Measurements from ENCODE around the gene ANKS3.

ANKS3 gene

DNA sequence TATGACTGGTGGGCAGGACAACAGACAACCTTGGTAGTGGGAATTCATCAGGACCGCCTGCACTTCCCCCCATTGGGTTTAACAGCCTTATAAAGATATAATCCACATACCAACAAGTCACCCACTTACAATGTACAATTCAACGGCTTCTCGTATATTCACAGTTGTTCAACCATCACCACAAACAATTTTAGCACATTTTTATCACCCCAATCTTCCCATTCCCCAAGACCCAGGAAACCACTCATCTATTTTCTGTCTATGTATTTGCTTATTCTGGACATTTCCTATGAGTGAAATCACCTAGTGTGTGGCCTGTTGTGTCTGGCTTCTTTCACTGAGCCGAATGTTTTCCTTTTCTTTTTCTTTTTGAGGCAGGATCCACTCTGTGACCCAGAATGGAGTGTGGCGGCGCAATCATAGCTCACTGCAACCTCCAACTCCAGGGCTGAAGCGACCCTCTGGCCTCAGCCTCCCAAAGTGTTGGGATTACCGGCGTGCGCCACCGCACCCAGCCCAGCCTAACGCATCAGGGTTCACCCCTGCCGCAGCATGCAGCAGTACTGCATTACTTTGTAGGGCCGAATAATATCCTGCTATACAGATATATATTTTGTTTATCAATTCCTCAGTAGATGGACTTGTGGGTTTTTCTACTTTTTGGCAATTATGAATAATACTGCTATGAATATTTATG, 10.9 kb downstream of the ANKS3 start:
- DNase-seq = no peak

DNA sequence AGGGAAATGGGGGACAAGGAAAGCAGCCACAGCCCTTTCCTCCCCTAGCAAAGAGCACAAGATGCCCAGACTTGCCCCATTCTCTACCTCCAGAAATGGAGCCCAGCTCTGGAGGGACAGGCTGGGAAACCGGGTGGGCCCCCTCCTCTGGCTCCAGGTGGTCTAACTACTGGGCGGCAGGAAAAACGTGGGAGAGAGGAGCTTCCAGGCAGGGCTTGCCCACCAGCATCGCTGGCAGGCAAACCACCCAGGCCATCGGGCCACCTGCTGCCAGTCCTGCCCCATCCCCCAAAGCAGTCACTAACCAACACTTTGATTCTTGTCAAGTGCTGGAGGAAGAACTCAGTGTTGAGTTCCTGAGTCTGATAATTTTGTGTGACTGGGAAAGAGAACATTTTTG, 15.6 kb downstream of the ANKS3 start:
- no peak for DNase-seq

DNA sequence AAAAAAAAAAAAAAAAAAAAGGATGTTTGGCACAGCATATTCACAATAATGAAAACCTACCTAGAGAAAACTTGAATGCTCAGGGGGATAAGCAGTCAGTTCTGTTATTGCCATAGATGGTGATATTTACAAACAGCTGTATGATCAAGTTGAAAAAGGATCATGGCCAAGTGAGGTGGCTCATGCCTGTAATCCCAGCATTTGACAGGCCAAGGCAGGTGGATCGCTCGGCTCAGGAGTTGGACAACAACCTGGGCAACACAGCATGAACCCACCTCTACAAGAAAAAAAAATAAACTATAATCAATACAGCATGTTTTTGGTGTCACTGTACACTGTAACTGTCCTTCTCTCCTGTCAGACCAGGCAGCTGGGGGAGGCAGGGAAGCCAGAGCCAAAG, 19.1 kb downstream of the ANKS3 start:
- no peak for DNase-seq

DNA sequence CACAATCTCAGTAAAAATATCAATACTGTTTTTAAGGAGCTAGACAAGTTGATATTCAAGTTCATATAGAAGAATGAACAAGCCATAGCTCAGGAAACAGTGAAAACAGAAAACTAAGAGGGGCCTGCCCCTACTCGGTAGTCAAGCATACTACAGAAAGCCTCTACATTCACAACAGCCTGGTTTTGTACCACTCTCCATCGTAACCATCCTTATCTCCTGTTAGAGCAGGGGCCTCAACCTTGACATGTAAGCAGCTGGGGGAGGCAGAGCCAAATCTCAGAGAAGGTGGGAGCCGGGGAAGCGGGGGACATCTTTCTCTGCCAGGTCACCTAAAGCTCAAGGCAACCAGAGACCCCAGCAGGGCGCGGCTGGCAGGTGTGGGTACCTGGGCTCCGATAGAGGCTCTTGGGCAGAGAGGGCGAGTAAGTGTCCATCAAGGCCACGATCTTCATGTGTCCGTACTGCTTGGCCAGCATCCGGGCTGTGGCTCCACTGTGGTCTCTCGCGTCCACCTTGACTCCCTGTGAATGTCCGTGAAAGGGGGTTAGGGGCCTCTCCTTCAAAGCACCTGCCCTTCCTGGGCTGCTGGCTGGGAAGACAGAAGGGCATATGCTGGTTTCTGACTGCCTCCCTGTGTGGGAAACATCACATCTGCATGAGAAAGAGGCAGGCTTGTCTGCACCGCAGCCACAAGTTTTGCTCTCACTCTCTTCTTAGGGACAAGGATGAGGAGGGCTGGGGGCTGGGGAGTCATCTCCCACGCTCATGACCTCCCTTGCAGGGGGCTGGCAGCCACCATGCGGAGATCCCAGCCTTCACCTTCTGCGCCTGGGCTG, 20.2 kb downstream of the ANKS3 start:
- DNase-seq = no peak

DNA sequence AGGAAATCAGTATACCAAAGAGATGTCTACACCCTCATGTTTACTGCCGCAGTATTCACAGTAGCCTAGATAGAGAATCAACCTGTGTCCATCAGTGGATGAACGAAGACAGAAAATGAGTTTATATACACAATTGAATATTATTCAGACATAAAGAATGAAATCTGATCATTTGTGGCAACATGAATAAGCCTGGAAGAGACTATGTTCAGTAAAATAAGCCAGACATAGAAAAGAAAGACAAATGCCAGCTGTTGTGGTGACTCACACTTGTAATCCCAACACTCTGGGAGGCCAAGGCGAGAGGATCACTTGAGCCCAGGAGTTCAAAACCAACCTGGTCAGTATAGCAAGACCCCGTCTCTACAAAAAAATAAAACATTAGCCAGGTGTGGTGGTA, 24.6 kb downstream of the ANKS3 start:
- DNase-seq = no peak

DNA sequence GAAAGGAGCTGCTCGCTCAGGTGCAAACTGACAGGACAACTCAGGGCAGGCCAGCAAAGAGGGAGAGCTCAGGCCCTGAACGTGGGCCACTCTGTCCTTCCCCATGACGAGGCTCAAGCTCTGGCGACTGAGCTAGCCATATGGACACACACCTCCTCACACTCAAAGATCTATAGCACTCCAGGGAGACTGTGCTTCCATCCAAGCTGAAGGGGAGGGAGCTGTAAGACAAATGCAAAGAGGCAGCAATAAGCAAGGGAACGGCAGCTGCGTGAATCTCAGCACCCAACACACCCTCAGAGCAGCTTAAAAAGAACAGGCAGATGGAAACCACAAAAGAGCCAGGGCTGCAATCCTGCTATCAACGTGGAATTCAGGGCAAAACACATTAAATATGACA, 27.2 kb downstream of the ANKS3 start:
- no peak for DNase-seq

DNA sequence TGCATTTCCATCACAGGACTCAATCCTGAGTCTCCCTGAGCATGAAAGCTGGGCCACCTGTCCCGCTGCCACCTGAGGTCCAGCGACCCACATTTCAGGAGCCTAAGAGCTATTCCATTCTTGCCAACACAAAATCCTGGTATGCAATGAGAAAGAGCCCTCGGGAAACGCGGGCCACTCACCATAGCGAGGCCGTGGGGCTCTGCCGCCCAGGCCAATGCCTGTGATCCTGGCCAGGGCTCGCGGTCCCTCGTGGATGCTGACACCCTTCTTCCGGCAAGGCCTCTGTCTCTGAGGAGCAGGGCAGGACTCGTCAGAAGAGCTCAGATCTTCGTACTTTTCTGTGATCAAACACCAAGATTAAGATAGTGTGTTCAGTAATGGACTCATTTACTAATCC, 29.2 kb downstream of the ANKS3 start:
- DNase-seq = no peak

DNA sequence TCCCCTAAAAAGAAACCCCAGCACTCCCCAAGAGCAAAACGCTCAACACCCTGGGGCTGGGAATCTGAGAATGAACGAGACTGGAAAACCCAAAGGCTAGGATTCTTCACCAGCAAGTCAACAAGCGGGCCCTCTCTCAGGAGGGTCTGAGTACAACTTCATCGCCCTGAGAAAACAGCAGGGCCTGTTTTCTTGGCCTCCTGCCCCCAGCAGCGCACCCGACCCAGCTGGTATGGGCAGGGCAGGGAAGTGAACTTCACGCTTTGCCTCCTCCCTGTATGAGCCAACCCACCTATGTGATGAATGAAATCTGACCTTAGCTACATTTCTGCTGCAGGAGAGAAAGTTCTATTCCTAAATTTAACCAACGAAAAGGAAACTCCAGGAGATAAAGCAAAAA, 29.6 kb downstream of the ANKS3 start:
- DNase-seq = no peak

DNA sequence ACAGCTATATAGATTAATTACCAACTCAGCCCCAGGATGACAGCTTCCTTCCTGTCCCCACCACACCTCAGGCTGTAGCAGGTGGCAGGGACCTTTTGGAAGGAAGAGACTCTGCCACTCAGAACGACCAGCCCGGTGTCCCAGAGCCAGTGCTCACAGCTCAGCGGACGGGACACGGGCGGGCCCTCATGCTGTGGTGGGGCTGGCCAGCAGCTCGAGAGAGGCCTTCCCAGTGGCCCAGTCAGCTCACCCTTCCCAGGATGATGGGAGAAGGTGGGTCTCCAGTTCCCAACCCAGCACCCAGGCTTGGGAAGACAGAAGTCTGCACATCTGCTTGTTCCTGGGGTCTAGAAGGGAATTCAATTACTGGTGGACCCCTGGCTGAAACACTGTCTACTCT, 30.2 kb downstream of the ANKS3 start:
- no peak for DNase-seq

DNA sequence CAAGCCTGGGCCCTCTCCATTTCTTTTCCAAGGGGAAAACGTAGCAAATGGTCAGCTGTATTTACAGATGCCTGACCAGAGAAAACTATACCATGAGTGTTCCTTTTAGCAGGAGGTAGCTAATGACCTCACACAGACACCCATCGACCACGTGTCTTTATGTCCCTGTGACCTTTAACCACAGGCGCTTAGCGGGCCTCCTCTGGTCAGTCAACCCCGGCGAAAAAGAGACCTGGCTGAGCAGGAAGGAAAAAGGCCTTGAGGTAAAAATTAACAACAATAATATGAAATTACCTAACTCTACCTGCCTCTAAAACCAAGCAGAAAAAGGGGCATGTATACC, 31.6 kb downstream of the ANKS3 start:
- no peak for DNase-seq

DNA sequence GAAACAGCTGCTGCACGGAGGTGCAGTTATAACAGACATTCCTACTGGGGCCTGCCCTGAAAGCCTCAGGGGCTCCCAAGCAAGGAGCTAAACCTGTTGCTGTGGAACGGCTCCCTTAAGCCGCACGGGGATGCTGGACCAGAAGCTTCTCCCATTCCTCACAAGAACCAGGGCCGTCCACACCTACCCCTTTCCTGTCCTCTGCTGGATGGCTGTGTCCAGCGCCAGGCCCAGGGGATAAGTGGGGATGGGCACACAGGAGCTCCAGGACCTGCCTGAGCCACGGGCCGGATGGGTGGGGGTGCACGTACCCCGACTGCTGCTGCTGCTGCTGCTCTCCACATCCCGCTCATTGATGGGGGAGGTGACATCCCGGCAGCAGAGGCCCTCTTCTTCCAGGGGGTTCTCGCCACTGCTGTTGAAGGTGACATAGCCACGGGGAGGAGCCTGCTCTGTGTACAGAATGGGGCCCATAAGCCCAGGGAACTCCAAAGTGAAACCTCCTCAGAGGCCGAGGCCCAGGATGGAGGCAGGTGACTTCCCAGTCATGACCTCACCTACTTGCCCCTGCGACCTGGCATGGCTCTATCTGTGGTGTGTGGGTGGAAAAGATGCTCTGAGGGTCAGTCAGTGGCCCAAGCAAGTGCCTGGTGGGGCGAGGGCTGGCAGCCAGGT, 32.1 kb downstream of the ANKS3 start:
- no peak for DNase-seq

DNA sequence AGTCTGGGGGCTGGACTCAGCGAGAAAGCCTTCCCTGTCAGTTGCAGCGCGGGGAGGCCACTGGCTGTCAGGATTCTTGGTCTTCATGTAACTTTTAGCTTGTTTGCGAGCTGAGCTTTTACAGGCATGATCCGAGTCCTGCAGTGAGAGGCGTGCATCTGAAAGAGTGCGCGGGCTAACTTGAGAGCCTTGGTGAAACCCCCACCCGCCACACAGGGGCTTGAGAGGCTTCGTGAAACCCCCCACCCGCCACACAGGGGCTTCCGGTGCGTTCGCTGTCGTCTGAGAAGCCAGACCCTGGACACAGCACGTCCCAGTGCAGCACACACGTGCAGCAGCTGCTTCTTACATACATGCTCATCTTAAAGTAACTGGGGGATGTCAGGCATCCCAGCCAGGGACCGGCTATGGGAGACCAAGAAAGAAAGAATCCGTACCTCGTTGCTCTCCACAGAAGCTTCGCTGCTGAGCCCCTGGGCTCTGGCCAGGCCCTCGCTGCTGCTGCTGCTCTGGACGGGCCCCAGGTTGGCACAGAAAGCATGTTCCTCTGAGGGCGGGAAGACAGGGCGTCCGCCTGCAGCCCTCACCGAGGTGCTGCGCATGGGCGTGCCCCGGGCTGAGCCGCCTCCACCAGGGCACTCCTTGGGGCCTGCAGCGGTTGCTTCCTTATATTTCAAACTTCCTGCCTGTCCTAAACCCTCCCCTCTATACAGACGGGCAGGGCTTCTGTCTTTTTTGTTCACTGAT, 32.9 kb downstream of the ANKS3 start:
- DNase-seq = no peak

DNA sequence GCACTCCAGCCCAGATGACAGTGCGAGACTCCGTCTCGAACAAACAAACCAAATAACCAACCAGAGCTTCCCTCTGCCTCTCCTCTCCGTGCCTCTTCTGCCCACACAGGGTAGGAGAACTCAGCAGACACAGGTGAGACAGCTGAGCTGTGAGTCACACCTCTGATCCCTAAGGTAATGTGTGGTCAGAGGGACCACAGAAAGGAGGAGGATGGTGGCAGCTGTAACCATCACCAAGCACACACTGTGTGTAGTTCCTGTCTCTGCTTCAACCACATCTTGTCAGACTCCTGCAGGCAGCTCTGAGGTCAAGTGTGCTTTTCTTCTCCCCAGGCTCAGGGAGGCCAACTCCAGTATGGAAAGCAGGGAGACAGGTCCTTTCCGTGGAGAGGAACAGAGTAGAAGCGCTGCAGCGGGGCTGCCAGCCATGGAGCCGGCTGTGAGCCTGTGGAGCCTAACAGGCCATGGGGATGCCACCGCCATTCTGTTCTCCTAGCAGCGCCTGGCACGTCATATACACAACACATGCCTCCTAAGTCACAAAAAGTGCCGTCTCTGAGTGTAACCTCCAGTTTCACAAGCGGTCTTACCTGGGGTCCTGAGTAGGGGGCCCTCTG, 33.6 kb downstream of the ANKS3 start:
- peak; percentile 36 for DNase-seq

DNA sequence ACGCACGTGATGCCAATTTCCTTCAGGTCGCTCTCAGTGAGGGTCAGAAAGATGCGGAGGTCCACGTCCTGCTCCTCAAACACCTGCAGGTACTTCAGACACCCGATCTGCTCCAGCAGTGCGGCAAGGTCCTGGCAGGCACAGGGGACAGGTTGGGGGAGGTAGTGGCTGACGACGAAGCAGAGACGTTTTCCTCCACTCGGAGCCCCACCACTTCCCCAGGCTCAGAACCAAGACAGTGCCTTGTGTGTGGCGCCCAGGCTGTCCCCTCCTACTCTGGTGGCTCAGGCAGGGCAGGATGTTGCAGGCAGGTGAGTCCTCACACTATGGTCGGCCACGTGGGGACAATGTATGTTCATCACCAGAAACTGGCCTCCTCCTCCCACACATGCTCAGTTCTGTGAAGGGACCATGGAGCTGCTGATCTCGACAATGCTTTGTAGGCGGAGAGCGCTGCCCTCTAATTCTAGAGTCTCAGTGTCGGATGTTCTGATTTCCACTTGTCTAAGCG, 35.0 kb downstream of the ANKS3 start:
- DNase-seq = no peak

DNA sequence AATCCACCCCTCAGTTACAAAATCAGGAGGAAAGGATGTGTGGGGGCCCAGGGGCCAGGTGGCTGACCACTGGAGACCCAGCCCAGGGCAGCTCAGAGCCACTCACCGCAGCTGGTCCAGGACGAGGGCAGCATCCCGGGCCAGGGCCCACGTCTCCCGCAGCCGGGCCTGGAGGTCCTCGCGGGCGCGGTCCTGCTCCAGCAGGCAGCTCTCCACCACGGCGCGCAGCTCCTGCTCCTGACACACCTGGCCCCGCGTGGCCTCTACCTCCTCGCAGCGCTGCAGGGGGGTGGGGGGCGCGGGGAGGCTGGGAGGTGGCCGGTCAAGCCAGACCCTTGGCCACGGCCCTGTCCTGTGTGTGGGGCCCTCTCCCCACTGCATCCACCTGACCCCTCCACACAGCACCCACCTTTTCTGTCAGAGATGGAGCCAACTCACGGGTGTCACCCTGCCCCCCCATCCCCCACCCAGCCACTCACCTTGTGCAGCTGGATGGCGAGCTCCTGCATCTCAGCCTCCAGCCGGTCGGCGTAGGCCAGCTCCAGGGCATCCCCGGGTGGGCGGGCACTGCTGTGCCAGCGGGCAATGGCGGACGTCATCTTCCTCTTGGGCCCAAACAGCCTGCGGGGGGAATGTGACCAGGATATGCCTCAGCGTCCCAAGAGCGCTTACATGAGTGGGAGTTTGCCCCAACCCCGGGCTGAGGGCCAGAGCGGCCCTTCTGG, 35.6 kb downstream of the ANKS3 start:
- no peak for DNase-seq

DNA sequence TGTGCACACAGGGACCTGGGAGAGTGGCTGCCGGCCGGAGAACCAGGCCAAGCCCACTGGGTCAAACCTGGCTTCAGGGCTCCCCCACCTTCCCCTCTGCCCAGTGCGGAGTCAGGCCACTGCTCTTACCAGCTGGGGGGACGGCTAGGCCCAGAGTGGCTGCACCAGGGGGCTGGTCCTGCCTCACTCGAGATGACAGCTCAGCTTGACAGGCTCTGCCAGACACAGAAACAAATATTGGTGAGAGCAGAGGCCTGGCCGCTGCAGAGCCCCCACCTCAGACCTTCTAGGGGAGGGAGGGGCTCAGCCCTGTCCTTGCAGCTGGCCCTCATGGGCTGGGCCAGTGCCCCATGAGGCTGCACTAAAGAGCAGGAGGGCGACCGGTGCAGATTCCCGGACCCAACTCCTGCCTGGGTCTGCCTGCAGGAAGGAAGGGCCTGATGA, 36.2 kb downstream of the ANKS3 start:
- DNase-seq = no peak

DNA sequence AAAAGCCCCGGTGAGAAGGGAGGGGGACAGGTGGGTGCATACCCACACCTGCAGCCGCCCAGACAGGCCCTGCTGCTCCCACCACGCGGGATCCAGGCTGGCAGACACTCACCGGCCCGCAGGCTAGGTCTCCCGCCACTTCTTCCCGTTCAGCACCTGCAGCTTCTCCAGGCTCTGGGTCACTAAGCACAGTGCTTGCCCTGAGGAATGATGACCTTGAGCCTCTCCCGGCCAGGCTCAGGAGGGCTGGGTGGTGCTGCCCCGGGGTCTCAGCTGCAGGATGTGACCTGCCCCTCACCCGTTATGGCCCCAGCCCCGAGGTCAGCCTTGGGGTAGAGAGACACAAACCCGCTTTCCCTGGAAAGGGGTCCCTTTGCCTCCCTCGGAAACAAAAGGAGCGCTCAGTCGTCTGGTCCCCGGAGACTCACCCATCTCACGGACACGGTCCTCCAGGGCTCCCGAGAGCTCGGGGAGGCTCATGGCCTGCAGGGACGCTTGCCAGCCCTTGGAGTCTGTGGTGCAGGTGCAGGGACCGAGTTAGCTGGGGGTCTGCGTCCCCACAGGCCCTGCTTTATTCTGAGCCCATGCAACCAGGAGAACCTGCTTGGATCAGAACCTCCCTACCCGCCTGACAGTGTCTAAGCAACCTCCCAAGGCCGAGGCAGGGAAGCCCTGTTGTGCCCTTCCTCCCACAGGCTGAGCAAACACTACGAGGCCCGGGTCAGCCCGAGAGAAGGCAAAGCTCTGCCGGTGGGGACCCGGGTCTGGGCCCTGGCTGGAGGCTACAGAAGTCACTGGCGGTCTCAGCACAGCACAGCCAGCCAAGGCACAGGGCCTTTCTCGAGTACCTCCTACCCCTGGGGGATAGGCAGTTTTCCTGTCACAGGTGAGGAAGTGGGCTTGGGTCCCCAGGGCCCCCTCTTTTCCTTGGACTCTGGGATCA, 36.9 kb downstream of the ANKS3 start:
- no peak for DNase-seq

DNA sequence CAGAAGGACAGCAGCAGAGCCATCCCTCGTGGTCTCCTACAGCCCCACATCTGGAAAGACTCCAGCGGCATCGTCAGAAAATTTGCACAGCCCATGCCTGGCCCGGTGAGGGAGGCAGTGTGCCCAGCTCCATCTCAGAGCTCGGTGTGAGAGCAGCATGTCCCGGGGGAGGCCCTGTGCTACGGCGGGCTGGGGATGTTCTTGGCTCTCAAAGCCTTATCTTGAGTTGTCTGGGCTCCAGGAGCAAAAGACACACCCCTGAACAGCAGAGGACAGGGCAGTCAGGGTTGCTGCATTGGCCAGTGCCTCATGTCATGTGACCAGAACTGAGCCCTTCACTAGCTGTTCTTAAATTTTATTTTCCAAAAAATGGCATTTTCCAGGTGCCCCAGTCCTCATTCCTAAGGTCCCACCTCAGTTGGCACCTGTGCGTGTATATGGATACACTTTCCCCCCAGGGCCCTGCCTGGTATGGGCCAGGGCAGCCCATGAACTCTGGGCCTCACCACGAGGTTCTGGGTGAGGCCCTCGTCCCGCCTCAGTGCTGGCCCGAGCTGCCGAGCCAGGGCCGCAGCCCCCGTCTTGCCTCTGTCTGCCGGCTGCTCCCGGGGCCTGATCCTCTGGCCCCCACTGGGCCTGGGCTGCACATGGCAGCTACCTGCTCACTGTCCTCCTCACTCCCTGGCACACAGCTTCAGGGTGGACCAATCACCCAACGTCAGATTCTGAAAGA, 37.7 kb downstream of the ANKS3 start:
- no peak for DNase-seq

DNA sequence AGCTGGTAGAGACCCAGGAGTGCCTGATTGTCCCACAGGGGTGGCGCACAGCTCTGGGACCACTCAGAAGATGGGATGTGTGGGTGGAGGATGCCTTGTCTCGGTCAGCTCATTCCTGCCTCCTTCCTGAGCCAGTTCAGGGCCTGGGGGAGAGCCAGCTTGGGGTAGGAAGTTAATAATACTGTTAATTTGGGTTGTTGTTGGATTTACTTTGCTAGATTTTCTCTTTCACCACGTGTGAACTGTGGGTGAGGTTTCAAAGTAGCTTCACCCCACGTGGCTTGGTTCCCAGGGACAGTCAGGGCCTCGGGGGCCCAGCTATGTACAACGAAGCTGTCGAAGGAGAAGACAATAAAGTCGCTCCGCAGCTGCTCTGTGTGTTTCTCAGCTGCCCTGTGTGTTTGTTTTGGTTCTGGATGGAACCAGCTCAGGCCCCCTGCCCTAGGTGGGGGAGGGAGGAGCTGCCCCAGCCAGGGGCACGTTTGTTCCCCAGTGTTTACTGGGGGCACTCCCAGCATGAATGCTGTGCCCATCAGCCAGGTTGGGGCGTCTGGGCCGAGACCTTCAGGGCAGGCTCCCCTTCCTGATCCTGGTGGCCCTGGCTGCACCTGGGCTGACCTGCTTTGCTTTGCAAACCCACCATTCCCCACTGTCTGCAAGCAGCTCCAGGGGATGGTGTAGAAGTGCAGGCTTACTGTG, 38.4 kb downstream of the ANKS3 start:
- no peak for DNase-seq

All from activated gamma-delta T cell treated with Interleukin-2 at 50 U/mL for 16 hours (primary cell).